ENCODE data around the gene TBC1D13. TPM values are rescaled to one million over a fixed set of nuclear protein-coding genes. Genes with fewer than 3 reads are reported as not detected.
A peak's percentile ranks its signal among the peaks of the same experiment; 100 is the strongest.
"Not testable (repeated sequence)": the region's sequence is repeated elsewhere in the genome, so short reads cannot be mapped to it uniquely, and the experiment has no call there.

Gene TBC1D13
- total RNA-seq, 1 experiment from 2014 or later = 31.6 TPM

GRCh38 chr9:128820665-128821583, 33.9 kb downstream of the TBC1D13 start:
- no peak for DNase-seq (ENCODE audit: low read depth)

DNA sequence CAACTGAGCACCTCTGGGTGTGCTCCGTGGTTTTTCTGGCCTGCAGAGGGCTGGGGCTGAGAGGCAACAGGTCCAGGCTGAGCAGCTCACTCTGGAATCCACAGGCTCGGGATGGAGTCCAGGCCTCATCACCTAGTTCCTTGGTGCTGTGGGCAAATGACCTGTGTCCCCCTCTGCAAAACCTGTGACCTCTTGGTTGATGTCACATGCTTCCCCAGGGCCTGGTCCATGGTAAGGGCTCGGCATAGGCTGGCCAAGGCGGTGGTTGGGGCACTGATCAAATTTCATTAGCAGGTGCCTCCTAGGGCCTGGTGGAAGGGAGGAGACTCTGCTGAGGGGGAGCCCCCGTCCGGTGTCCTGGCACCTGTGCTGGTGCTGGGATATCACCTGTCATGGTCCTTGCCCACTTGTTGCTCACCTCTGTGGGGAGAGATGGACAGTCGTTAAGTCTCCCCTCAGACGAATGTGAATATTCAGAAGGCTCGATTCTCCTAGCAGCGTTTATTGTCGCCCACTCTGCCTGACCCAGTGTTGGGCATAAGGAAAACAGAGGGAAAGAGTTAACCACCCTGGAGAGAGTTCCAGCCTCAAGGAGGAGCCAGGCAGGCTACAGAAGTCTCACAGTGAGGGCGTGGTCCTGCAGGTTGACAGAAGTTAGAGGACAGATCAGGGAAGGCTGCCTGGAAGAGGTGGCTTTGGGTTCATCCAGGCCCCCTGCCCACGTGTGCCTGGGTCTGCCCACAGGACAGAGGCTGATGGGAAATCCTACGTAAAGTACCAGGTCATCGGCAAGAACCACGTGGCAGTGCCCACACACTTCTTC, 34.7 kb downstream of the TBC1D13 start:
- no peak for DNase-seq (ENCODE audit: low read depth)

DNA sequence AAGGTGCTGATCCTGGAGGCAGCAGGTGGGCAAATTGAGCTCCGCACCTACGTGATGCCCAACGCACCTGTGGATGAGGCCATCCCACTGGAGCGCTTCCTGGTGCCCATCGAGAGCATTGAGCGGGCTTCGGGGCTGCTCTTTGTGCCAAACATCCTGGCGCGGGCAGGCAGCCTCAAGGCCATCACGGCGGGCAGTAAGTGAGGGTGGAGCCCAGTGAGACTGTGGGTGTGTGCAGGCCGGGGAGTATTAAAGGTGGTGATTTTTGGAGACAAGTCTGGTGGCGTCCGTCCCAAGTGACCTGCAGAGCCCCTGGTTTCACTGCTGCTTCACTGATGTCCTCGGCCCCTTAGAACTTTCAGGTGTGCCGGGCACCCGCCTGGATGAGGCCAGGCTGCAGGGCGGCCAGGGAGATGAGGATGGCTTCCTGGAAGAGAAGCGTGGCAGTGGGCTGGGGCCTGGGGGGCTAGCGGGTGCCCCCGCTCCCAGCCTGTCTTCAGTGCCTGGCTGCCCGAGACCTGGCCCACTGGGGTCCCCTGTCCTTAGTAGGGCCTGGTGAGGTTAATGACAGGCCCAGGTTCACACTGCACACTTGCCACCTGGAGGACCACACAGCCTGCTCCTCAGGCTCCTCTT, 35.5 kb downstream of the TBC1D13 start:
- no peak for DNase-seq (ENCODE audit: low read depth)

DNA sequence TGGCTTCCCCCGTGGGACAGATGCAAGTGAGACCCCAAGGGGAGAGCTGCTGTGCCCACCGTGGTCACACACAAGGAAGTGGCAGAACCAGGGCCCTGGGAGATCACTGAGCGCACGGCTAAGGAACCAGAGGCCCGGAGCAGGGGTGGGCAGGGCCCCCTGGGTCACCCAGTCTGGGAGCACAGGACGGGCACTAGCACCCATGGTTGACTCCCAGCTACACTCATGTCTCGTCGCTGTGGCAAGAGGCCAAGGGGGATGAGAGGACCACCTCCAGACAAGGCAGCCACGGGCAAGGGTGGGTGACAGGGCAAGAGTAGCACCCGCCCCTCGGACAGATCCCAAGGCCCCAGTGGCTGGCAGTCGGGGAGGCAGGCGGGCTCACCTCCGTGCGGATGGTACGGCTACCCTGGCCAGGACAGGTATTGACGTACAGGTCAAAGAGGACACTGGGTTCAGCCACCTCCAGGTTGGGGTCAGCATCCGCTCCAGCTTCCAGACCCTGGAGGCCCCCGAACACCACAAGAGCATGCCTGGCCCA, 36.4 kb downstream of the TBC1D13 start:
- DNase-seq (ENCODE audit: low read depth) = no peak

DNA sequence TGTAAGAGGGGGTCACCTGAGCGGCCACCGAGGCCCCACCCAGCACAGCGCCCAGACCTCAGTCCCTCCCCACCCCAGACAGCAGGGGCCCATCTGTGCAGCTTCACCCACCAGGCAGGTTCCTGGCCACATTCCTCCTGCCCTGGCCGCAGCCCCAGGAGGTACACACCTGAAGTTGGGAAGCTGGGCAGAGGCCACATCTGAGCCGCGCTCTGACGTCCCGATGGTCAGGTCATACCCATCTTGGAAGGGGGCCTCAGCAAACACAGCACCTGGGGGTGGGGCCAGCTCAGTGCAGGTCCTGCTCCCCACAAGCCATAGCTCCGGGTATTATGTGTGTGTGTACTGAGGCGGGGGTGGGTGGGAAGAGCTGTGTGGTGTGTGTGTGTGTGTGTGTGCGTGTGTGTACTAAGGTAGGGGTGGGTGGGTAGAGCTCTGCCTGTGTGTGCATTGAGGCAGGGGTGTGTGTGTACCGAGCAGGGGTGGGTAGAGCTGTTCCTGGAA, 36.9 kb downstream of the TBC1D13 start:
- no peak for DNase-seq (ENCODE audit: low read depth)

GRCh38 chr9:128824911-128825310, 37.9 kb downstream of the TBC1D13 start:
- DNase-seq (ENCODE audit: low read depth) = no peak

DNA sequence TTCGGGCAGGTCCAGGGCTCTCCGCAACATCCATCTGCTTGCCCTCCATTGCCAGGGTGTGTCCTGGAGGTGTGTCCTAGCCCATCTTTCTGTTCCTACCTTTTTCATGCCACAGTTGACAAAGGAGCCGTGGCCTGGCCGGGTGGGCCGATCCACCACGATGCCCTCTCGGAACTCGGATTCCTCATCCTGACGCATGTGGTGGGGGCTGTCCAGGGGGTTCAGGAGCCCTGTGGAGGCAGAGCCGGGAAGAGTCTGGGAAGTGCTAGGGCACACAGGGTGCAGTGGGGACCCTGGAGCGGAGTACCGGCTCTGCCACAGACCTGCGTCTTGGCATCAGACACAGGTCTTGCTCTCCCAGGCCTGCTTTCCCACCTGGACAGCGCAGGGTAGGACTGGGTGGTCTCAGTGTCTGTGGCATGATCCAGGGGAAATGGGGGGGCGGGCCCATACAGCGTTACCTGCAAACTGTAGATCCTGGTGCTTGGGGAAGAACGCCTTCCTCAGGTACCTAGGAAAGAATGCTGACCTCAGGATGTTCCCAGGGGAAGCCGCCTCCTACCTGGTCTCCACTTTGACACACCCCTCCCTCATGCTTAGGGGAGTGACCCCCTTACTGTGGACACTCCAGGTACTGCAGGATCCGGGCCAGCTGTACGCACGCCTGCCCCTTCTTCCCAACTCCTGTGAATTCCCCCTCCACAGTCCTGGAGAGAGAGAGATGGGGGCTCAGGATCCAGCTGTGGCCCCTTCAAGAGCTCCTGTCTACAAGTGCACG, 39.1 kb downstream of the TBC1D13 start:
- DNase-seq (ENCODE audit: low read depth) = no peak

GRCh38 chr9:128828267-128828666, 41.2 kb downstream of the TBC1D13 start:
- DNase-seq (ENCODE audit: low read depth) = no peak

- DNase-seq (ENCODE audit: low read depth) = no peak
Observed at GRCh38 chr9:128828719-128829452, 41.8 kb downstream of the TBC1D13 start.

DNA sequence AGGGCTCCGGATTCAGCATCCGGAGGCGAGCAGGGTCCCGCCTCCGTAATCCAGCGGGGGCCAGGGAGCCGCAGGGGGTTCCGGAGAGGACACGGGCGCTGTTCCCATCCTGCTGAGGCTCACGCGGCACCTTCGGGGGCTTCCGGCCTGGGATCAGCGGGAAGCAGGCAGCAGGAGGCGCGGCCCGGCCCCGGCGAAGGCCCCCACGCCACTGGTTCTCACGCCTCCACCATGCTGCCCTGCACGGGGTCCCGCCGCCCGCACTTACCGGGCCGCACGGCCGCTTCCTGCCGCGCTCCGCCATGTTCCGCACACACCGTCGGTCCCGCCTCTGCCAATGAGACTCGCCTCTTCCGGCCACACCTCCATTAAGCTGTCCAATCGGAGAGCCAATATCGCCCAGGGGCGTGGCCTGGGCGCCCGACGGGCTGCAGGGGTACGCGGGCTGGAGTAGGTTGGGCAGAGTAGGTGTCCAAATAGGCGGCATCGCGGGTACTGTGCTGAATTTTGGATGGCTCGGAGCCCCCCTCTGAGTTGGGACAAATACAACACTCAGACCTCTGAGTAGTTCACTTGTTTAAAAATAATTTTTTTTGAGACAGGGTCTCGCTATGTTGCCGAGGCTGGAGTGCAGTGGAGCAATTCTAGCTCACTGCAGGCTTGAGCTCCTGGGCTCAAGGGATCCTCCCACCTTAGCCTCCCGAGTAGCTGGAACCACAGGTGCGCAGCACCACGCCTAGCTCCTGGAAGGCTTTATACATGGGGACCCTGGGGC, 42.6 kb downstream of the TBC1D13 start, which contains the start of gene SPOUT1:
Gene SPOUT1 (minus strand): TSS at position 318 of the 775 bp plus-strand sequence. CDS start 14 bp downstream, at position 304.
- DNase-seq (ENCODE audit: low read depth) = peak; percentile 93

GRCh38 chr9:128833696-128834095, 46.6 kb downstream of the TBC1D13 start:
- DNase-seq (ENCODE audit: low read depth) = no peak

- no peak for DNase-seq (ENCODE audit: low read depth)
Observed at GRCh38 chr9:128835246-128836210, 48.5 kb downstream of the TBC1D13 start.

- DNase-seq (ENCODE audit: low read depth) = no peak
Observed at GRCh38 chr9:128836509-128837145, 49.6 kb downstream of the TBC1D13 start.

DNA sequence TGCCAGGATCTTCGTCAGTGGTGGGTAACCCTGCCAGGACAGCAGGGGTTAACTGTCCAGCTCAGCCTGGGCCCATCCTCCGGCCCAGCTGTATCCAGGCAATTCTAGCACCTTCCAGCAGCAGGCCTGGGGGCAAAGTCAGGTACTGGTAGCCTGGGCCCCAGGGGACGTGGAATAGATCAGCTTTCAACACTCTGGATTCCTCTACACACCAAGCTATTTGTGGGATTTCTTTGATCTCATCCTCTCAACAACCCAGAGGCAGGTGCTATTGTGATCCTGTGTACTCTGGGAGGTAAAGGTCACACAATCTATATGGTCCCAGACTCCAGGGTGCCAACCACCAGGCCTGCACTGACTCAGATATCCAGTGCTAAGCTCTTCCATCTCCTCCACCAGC, 51.3 kb downstream of the TBC1D13 start:
- DNase-seq (ENCODE audit: low read depth) = no peak

DNA sequence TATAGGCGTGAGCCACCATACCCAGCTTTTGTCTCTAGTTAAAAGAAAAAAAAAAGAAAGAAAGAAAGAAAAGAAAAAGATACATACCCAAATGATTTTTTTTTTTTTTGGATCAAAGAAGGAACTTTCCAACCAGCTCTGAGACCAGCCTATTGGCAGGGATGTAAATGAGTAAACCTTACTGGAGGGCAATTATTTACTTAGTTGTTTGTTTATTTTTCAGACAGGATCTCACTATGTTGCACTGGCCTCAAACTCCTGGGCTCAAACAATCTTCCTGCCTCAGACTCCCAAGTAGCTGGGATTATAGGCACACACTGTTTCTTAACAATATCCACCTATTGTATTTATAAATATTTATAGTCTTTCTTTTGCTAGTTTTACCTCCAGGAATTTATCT, 53.5 kb downstream of the TBC1D13 start:
- no peak for DNase-seq (ENCODE audit: low read depth)

GRCh38 chr9:128841694-128842492, 54.8 kb downstream of the TBC1D13 start:
- DNase-seq (ENCODE audit: low read depth) = no peak

DNA sequence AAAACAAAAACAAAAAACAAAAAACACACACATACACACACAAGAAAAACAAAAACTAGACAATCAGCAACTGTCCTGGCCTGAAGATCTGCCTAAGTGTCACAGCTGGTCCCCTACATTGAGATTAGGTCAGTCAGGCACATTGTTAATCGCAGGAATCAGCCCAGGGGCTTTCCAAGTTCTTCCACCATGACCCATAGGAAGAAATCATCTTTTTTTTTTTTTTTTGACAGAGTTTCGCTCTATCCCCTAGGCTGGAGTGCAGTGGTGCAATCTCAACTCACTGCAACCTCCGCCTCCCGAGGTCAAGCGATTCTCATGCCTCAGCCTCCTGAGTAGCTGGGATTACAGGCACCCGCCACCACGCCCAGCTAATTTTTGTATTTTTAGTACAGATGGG, 56.1 kb downstream of the TBC1D13 start:
- DNase-seq (ENCODE audit: low read depth) = not testable (repeated sequence)

All from M059J (cell line).